DND-41 (cell line): ENCODE measurements around the gene FBP2.

Experiments used
- EZH2 ChIP-seq: IDR thresholded peaks from 3 replicates; pipeline ENCODE4 v1.6.1; 2012; ENCODE audit warnings: borderline replicate concordance, low read depth, mild to moderate bottlenecking, moderate library complexity, low read length, inconsistent platforms; ENCODE audit not compliant: severe bottlenecking
- TF ChIP-seq, protein P1 (sequence below): IDR thresholded peaks from 2 replicates; pipeline ENCODE4 v1.5.1; 2012; ENCODE audit warnings: borderline replicate concordance, low read length, moderate library complexity, mild to moderate bottlenecking; ENCODE audit not compliant: poor library complexity, severe bottlenecking; ENCODE audit errors: extremely low read depth

GRCh38 chr9:94528886-94529285, 64.7 kb downstream of the FBP2 start:
- no peak for TF ChIP-seq EZH2
- TF ChIP-seq, protein P1, sequence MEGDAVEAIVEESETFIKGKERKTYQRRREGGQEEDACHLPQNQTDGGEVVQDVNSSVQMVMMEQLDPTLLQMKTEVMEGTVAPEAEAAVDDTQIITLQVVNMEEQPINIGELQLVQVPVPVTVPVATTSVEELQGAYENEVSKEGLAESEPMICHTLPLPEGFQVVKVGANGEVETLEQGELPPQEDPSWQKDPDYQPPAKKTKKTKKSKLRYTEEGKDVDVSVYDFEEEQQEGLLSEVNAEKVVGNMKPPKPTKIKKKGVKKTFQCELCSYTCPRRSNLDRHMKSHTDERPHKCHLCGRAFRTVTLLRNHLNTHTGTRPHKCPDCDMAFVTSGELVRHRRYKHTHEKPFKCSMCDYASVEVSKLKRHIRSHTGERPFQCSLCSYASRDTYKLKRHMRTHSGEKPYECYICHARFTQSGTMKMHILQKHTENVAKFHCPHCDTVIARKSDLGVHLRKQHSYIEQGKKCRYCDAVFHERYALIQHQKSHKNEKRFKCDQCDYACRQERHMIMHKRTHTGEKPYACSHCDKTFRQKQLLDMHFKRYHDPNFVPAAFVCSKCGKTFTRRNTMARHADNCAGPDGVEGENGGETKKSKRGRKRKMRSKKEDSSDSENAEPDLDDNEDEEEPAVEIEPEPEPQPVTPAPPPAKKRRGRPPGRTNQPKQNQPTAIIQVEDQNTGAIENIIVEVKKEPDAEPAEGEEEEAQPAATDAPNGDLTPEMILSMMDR = no peak
